SK-N-SH (cell line): ENCODE data around the gene ARHGDIA. TPM values are rescaled to one million over a fixed set of nuclear protein-coding genes. Genes with fewer than 3 reads are reported as not detected.

ENCODE experiments used
- CTCF ChIA-PET: fragments of 300-600, 350-600 bp; formaldehyde crosslinking; extraction: SDS; loops from one replicate; lab custom pipeline; 2021; lab: Yijun Ruan, JAX
- POLR2A ChIA-PET: fragments of 350-600 bp; sonication (Branson Sonifier 250); formaldehyde crosslinking; extraction: SDS; loops from one replicate; lab custom pipeline; 2020; ENCODE audit warnings: antibody characterized with exemption, inconsistent platforms; lab: Yijun Ruan, JAX
- DNase-seq: peaks from one replicate; pipeline ENCODE4 v3.0.0; 2012
- H2AFZ ChIP-seq: fragments of 200-600 bp; sonication (generic); 2 replicates; pipeline ENCODE4 v1.8.1; 2016; ENCODE audit warnings: antibody characterized with exemption, mild to moderate bottlenecking, low read depth
- H3F3A ChIP-seq: fragments of 200-600 bp; sonication (generic); replicated peaks from 2 replicates; pipeline ENCODE3; 2016; ENCODE audit warnings: antibody characterized with exemption, mild to moderate bottlenecking; ENCODE audit not compliant: insufficient read depth
- H3K27ac ChIP-seq, 2 experiments: fragments of 200-500 bp in 1 of 2; fragments of 200-600 bp in 1 of 2; sonication (Bioruptor generic) in 1 of 2; sonication (generic), shearing (Covaris generic) in 1 of 2; 2 replicates each; pipeline versions ENCODE4 v1.5.1 to v1.6.1; 2014 to 2016; ENCODE audit warnings: low read depth in 2 of 2, inconsistent platforms in 1 of 2, low read length in 1 of 2, mild to moderate bottlenecking in 1 of 2, mixed read lengths in 1 of 2
- H3K27me3 ChIP-seq: fragments of 200-600 bp; sonication (generic), shearing (Covaris generic); 2 replicates; pipeline ENCODE4 v1.6.1; 2016; ENCODE audit warnings: mixed run types; ENCODE audit not compliant: insufficient read depth
- H3K36me3 ChIP-seq, 2 experiments: fragments of 200-500 bp in 1 of 2; fragments of 200-600 bp in 1 of 2; sonication (Bioruptor generic) in 1 of 2; sonication (generic) in 1 of 2; replicated peaks in 1 of 2; 2 replicates each; pipeline versions ENCODE3 to v1.5.1; 2014 to 2016; ENCODE audit warnings: low read length in 1 of 2, mild to moderate bottlenecking in 1 of 2; ENCODE audit not compliant: insufficient read depth in 2 of 2, control insufficient read depth in 1 of 2
- H3K4me1 ChIP-seq, 2 experiments: fragments of 200-500 bp in 1 of 2; fragments of 200-600 bp in 1 of 2; sonication (Bioruptor generic) in 1 of 2; sonication (generic), shearing (Covaris generic) in 1 of 2; 2 replicates each; pipeline versions ENCODE4 v1.5.1 to v1.6.1; 2014 to 2016; ENCODE audit warnings: low read depth in 1 of 2, low read length in 1 of 2, mixed run types in 1 of 2; ENCODE audit not compliant: insufficient read depth in 2 of 2, control insufficient read depth in 1 of 2
- H3K4me2 ChIP-seq: fragments of 200-600 bp; sonication (generic), shearing (Covaris generic); 2 replicates; pipeline ENCODE4 v1.6.1; 2017; ENCODE audit warnings: mixed run types
- H3K4me3 ChIP-seq, 2 experiments: fragments of 200-500 bp in 1 of 2; fragments of 200-600 bp in 1 of 2; sonication (Bioruptor generic) in 1 of 2; sonication (generic), shearing (Covaris generic) in 1 of 2; 2 replicates each; pipeline versions ENCODE4 v1.5.1 to v1.8.1; 2014 to 2016; ENCODE audit warnings: low read depth in 2 of 2, inconsistent platforms in 1 of 2, low read length in 1 of 2, mild to moderate bottlenecking in 1 of 2, mixed read lengths in 1 of 2, moderate library complexity in 1 of 2
- H3K79me2 ChIP-seq: fragments of 200-600 bp; sonication (generic); 2 replicates; pipeline ENCODE4 v1.8.1; 2017; ENCODE audit warnings: mild to moderate bottlenecking; ENCODE audit not compliant: insufficient read depth
- H3K9ac ChIP-seq: fragments of 200-600 bp; sonication (generic); 2 replicates; pipeline ENCODE4 v1.6.1; 2017; ENCODE audit warnings: mixed run types
- H3K9me2 ChIP-seq: fragments of 200-600 bp; sonication (generic); 2 replicates; pipeline ENCODE4 v1.6.1; 2017; ENCODE audit warnings: mixed run types
- H3K9me3 ChIP-seq: fragments of 200-600 bp; sonication (generic); 2 replicates; pipeline ENCODE4 v1.6.1; 2017; ENCODE audit warnings: mixed run types, mild to moderate bottlenecking, moderate library complexity
- H4K20me1 ChIP-seq: fragments of 200-600 bp; sonication (generic); 2 replicates; pipeline ENCODE4 v1.6.1; 2017; ENCODE audit warnings: mild to moderate bottlenecking, mixed run types; ENCODE audit not compliant: insufficient read depth
- FOXM1 ChIP-seq: IDR thresholded peaks from 2 replicates; pipeline ENCODE4 v1.4.0; 2012; ENCODE audit warnings: low read depth, mild to moderate bottlenecking
- JUND ChIP-seq: IDR thresholded peaks from 2 replicates; pipeline ENCODE4 v1.4.0; 2012
- RAD21 ChIP-seq: IDR thresholded peaks from 2 replicates; pipeline ENCODE4 v1.6.1; 2012; ENCODE audit warnings: mild to moderate bottlenecking, low read length
- WGBS: methylation state at CpG from one replicate; pipeline ENCODE4 v1.1.6; 2017; ENCODE audit warnings: low lambda C conversion rate; 5-methylcytosine and 5-hydroxymethylcytosine counted together
- polyA plus RNA-seq, 3 experiments: library from polyadenylated mRNA; depleted of rRNA; stranded (reverse); fragments of >200 nt; gene quantifications; 2 replicates each; pipeline ENCODE4 v1.2.3, GENCODE V29; 2012
- TF ChIP-seq, protein P1 (sequence below): IDR thresholded peaks from 2 replicates; pipeline ENCODE4 v1.6.1; 2012; ENCODE audit warnings: mild to moderate bottlenecking, low read depth, low read length, moderate library complexity
- TF ChIP-seq, protein P2 (sequence below): fragments of 200-600 bp; sonication (generic); IDR thresholded peaks from 2 replicates; pipeline ENCODE4 v1.6.1; 2017; ENCODE audit warnings: antibody characterized with exemption, mild to moderate bottlenecking, moderate library complexity

Gene ARHGDIA
- polyA plus RNA-seq, 1 of the 3 experiments (the other 2 are of a cell fraction) = 385 TPM

DNA sequence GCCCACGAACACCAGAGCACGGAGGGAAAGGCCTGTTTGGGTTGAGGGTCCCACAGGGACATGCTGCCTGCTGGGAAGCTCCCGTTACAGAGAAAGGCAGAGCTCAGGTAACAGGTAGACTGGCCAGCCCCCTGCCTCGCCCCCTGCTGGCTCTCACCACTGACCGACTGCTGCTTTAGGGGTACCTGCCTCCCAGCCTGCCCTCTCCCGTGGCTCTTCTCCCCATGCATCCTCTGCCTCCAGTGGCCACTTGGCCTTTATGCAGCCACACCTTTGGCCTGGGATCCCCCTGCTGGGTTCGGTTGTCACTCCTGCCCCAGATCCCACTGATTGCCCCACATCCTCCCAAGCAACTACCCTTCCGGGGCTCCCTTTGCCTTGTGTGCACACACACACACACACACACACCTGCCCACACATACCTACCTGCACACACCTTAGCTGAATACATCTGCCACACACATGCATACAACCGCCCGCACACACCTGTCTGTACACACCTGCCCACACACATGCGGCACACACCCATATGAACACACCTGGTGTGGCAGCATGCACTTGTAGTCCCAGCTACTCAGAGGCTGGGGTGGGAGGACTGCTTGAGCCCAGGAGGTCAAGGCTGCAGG is 45.2 kb downstream of the ARHGDIA start:
- POLR2A ChIA-PET = interaction anchor here (0.6 kb wide), 1 partner anchor 276 kb away, joined by 3 read pairs; no protein-coding TSS in a partner anchor

DNA sequence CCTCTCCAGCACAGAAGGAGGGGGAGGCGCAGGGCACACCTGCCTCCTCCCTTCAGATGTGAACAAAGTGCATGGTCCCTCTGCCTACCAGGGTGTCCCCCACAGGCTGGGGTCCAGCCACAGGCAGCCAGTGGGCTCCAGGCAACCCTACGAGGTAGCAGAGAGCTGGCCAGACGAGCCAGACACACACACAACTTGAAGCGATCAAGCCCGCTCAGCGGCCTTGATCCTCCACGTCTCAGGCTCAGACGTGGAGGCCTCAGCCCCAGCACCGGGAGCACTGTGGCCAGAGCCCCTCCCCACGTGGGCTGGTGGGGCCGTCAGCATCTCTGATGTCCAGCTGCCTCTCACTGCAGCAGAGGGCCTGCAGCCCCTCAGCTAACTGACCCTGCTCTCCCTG is 46.5 kb downstream of the ARHGDIA start:
- 87% methylated on average over 9 of the region's 11 CpGs for WGBS
- CTCF ChIA-PET = interaction anchor here (0.6 to 2.4 kb wide), 5 partner anchors 12 to 1798 kb away, joined by 3 to 11 read pairs (median 5); no protein-coding TSS in a partner anchor
- Histone ChIP-seq H2AFZ (no peak overlapping the region), H3K36me3 (peaks cover 0 to 5% of the 10 kb centered on the region in 2 experiments), H3K4me1 (peaks cover 0 to 16% of the 10 kb centered on the region in 2 experiments; a peak in 1 of 4 replicates), H3K27ac (no peak overlapping the region), H3K9ac (no peak overlapping the region), H3K27me3 (no peaks in the 10 kb centered on the region), H3K4me2 (no peak overlapping the region), H3F3A (peaks cover 3% of the 10 kb centered on the region), H3K9me3 (no peaks in the 10 kb centered on the region), H3K9me2 (no peaks in the 10 kb centered on the region), H4K20me1 (peaks cover 17% of the 10 kb centered on the region; the same call in 1 of the 2 replicates), H3K4me3 (no peak overlapping the region), H3K79me2 (peaks cover 24% of the 10 kb centered on the region)
- POLR2A ChIA-PET = no interaction called here
- DNase-seq = no peak
- TF ChIP-seq FOXM1 (no peak), RAD21 (no peak), JUND (no peak)

More for the DNA sequence above, 45.2 kb downstream of the ARHGDIA start:
- Histone ChIP-seq H4K20me1 (peaks cover 24% of the 10 kb centered on the region; the same call in 1 of the 2 replicates), H2AFZ (no peak overlapping the region), H3K9ac (no peak overlapping the region), H3K4me1 (peaks cover 0 to 16% of the 10 kb centered on the region in 2 experiments; a peak in 1 of 4 replicates), H3K4me3 (no peak overlapping the region), H3F3A (peaks cover 3% of the 10 kb centered on the region), H3K27me3 (no peaks in the 10 kb centered on the region), H3K27ac (no peak overlapping the region), H3K9me2 (no peaks in the 10 kb centered on the region), H3K9me3 (no peaks in the 10 kb centered on the region), H3K4me2 (no peak overlapping the region), H3K79me2 (peaks cover 38% of the 10 kb centered on the region), H3K36me3 (peaks cover 0 to 5% of the 10 kb centered on the region in 2 experiments)
- DNase-seq = no peak
- CTCF ChIA-PET = interaction anchor here (0.6 to 2.4 kb wide), 7 partner anchors 13 to 123 kb away, joined by 3 to 11 read pairs (median 5); partner anchors contain the start of gene MRPL12
- TF ChIP-seq, protein P1, sequence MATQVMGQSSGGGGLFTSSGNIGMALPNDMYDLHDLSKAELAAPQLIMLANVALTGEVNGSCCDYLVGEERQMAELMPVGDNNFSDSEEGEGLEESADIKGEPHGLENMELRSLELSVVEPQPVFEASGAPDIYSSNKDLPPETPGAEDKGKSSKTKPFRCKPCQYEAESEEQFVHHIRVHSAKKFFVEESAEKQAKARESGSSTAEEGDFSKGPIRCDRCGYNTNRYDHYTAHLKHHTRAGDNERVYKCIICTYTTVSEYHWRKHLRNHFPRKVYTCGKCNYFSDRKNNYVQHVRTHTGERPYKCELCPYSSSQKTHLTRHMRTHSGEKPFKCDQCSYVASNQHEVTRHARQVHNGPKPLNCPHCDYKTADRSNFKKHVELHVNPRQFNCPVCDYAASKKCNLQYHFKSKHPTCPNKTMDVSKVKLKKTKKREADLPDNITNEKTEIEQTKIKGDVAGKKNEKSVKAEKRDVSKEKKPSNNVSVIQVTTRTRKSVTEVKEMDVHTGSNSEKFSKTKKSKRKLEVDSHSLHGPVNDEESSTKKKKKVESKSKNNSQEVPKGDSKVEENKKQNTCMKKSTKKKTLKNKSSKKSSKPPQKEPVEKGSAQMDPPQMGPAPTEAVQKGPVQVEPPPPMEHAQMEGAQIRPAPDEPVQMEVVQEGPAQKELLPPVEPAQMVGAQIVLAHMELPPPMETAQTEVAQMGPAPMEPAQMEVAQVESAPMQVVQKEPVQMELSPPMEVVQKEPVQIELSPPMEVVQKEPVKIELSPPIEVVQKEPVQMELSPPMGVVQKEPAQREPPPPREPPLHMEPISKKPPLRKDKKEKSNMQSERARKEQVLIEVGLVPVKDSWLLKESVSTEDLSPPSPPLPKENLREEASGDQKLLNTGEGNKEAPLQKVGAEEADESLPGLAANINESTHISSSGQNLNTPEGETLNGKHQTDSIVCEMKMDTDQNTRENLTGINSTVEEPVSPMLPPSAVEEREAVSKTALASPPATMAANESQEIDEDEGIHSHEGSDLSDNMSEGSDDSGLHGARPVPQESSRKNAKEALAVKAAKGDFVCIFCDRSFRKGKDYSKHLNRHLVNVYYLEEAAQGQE = no peak
- TF ChIP-seq, protein P2, sequence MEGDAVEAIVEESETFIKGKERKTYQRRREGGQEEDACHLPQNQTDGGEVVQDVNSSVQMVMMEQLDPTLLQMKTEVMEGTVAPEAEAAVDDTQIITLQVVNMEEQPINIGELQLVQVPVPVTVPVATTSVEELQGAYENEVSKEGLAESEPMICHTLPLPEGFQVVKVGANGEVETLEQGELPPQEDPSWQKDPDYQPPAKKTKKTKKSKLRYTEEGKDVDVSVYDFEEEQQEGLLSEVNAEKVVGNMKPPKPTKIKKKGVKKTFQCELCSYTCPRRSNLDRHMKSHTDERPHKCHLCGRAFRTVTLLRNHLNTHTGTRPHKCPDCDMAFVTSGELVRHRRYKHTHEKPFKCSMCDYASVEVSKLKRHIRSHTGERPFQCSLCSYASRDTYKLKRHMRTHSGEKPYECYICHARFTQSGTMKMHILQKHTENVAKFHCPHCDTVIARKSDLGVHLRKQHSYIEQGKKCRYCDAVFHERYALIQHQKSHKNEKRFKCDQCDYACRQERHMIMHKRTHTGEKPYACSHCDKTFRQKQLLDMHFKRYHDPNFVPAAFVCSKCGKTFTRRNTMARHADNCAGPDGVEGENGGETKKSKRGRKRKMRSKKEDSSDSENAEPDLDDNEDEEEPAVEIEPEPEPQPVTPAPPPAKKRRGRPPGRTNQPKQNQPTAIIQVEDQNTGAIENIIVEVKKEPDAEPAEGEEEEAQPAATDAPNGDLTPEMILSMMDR = peak; percentile 23
- 93% methylated on average over 11 of the region's 11 CpGs for WGBS
